GM21737 (cell line): ENCODE measurements around the gene SLC4A8.

Experiments
- ATAC-seq: cut with Tn5 transposase; IDR thresholded peaks from one replicate; pipeline ENCODE4 v1.9.1; 2021; ENCODE audit warnings: mild to moderate bottlenecking, moderate library complexity; ENCODE audit not compliant: unreplicated experiment

SLC4A8 gene

DNA sequence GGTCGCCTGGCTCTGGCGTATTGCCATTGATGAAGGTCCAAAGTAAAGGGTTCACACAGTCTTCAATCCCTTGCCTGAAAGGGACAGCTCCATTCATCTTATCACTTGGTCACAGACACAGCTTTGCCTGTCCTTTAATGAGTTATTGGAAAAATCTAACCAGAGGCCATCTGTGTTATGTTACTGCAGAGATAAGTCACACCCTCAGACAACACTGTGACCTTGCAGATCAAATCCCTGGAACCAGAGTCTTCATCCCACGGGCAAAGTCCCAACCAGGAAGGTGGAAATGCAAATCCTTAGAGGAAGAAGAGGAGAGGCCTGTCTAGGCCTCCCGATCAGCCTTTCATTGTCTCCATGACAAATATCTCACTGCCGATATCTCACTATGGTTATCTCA is 98.1 kb downstream of the SLC4A8 start:
- ATAC-seq = no peak

DNA sequence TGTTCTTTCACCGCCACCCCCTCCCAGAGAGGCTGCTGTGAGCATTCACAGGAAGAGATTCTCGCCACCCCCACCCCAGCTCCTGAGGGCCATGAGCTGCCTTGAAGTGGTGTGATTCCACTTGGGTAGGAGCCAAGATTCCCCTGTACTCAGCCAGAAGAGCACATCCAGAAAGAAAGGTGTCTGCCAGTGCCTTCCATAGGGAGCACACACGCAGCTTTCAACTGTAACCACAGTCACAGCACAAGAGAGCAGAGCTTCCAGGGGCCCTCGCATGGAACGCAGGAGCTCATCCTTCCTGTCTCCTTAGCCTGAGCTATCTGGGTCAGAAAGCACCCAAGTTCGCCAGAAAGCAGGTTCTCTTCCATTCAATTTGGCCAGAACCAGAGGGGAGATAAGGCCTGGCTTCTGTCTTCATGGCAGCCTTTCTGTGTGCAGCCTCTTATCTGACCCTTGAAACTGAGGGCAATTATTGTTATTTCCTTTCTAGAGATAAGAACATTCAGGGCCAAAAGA is 99.8 kb downstream of the SLC4A8 start:
- ATAC-seq = no peak

DNA sequence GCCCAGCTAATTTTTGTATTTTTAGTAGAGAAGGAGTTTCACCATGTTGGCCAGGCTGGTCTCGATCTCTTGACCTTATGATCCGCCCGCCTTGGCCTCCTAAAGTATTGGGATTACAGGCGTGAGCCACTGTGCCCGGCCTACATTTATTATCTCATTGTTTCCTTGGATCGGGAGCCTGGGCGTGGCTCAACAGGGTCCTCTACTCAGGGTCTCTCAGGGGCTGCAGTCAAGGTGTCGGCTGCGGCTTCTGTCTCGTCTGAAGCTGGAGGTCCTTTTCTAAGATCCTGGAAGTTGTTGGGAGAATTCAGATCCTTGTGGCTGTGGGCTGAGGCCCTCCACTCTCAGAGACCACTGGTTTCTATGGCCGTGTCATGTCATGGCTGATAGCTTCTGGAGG is 100.9 kb downstream of the SLC4A8 start:
- no peak for ATAC-seq

DNA sequence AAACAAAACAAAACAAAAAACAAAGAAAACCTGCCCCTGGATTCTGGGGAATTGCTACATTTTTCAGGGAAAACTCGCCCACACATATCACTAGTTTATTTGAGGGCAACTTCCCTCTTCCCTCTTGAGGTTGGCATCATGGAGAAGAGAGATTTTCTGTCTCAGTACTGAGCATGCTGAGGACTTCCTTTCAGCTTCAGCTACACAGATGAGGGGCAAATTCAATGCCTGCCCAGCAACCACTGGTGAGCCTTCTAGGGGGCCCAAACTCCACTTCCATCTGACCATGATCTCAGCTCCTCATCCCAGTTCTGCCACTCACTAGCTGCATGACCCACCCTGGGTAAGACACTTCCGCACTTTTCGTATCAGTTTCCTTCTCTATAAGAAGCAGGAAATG is 103.3 kb downstream of the SLC4A8 start:
- ATAC-seq = no peak

DNA sequence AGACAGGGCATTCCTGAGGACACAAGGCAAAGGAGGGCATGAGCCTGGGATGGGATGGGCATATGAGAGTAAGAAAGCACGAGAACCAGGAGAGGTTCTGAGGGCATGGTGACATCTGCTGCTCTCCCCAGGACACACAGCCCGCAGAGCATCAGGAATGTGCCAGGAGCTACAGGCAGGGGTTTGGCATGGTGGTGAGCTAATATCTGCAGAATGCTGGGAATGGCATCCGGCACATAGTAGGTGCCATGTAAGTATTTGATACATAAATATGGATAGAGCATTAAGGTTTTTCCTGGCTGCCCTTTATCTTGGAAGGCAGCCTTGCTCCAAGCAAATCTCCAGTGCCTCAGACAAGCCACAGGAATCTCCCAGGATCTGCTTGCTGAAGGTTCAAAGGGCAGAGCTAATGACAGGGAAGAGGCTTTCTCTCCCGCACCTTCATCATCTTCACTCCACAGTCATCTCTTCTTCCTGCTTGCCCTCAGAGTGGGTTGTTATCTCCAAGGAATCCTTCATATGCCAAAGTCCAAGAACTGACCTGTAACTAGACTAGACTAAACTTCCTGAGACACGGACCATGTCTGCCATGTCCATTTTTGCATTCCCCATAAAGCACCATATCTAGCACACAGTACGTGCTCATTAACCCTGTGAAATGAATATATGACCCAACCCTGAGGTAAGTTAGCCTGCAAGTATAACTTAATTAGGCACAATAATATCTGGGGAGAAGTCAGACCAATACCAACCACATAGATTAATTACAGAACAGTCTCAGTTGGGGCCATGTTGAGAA is 104.4 kb downstream of the SLC4A8 start:
- no peak for ATAC-seq

DNA sequence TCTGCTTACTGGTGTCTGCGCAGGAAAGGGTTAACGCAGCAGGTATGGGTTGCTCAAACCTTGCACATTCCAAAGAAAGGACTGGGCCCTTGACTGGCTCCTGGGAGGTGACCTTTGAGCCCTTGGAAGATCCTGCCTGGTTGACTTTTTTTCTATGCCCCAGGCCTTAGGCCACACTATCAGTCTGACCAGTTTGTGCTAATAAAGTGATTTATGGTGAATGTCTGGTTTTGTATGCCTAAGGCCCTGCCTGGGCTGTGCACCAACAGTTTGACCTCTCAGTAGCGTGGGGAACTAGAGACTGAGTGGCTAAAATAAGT is 105.0 kb downstream of the SLC4A8 start:
- no peak for ATAC-seq

DNA sequence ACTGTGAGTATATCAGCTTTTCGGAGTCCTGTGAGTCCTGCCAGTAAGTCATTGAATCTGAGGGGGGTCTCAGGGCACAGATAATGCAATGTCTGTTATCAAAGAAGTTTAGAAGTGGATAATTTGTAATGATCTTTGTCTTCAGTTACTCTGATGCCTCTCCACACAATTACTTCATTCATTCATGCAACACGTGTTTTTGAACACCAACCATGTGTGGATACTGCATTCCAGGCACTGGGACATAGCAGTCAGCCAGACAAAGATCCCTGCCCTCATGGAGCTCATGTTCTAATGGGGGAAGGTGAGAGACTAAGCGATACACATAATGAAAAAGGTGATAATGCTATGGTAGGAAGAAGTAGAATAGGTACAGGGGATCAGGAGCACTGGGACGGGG is 105.6 kb downstream of the SLC4A8 start:
- ATAC-seq = no peak

DNA sequence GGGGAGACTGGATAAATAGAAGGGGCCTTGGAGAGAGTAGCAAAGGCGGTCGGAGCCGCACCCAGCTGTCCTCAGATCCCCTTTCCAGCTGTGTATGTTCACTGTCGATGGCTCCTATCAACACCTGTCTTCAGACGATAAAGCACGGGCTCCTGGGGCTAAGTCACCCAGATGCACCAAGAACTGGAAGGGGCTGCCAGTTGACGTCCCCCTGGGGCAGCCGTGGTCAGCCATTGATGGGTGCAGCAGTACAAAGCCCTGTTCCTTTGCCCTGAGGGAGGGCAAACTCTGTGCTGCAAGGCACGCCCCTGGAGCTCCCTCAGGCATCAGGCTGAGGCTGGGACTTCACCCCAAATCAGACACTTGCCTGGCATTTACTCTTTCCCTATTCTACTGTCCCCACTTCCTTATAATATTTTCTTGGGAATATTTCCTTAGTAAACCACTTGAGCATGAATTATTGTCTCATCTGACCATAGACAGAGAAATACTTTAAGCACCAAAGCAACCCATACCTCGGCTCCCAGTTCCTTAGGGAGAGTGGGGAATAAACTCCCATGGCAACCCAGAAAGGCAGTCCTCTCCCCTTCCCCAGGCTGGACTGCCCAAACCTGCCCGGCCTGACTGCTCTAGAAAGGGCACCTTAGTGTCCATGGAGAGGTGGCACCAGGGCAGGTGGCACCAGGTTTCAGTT is 106.8 kb downstream of the SLC4A8 start:
- no peak for ATAC-seq

DNA sequence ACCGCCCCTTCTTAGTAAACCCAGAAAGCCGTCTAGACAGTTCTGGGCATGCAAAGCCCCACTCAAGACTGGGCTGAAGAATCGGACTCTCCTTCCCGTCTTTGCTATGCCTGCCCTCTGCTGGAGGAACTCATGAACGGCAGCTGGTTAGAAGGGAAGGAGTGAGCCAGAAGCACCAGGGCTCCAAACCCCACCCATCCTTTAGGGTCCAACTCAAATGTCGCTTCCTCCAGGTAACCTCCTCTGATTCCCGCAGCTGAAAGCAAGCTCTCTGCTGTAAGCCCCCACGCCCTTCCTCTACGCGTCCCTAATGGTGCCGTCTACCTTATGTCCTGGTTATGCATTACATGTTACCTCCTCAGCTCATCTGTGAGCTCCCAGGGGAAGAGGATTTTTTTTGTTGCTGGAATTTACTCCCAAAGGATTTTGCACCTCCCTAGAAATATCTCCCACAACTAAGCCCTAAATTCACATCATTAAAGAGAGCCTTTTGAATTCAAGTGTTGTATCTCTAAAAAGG is 107.4 kb downstream of the SLC4A8 start:
- peak; percentile 80 for ATAC-seq

DNA sequence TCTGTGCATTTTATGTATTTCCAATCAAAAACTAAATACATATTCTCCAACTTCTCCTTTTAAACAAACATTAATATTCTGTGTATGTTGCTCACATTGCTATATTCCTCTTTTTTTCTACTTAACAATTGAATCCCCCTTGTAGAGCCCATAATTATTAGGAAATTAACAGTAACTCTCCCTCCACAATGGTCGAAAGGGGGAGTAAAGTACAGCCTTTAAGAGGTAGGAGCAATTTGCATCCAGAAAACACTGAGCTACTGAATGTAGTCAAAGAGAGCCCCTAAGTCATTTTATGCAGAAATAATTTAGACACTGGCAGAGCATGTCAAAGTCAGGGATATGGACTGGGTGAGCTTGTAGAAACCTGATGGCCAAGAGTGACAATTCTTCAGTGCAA is 109.2 kb downstream of the SLC4A8 start:
- ATAC-seq = no peak

DNA sequence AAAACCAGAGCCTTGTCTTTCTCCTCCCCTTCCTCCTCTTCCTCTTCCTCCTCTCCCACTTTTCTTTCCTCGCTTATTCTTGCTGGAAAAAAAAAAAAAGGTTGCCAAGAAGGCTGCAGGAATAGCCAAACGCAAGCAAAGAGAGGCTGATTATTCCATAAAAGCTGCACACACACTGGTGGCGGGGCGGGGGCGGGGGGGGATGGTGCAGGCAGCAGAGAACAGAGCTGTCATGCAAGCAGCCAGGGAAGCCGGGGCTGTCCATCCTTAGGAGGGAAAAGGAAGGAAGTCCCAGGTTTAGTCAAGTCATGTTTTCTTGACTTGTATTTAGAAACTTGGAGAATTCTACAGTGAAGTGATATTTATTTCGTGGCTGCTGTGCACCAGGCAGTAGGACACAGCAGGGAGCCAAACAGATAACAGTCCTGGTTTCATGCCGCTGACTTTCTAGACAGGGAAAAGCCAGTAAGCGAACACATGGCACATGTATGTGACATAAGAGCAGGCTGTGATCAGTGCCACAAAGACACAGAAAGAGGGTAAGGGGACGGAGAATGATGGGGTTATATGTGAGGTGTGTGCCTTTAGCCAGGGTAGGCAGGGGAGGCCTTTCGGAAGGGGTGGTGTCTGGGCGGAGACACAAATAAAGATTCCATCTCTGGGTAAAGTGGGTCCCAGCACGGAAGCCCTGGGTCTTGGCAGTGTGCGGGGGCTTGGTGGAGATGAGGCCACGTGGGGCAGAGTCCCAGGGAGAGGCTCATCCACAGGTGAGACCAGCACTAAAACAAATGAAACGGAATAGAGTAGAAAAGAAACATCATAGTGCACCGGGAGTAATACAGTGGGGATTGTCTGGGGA is 109.8 kb downstream of the SLC4A8 start:
- no peak for ATAC-seq

DNA sequence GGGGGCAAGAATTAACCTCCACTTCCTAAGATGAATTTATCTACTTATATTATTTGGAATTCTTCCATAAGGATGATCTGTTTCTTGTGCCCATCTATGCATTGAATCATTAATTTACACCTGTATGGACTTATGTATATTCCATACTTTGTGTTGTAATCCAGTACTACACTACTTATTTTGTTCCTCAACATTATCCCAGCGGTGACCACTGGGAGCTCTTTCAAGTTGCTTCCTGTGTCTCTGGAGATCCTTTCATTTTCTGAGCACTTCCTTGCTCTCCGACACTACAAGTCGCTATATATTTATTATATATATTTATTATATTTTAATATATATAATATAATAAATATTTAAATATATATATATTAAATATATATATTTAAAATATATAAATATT is 111.5 kb downstream of the SLC4A8 start:
- no peak for ATAC-seq

DNA sequence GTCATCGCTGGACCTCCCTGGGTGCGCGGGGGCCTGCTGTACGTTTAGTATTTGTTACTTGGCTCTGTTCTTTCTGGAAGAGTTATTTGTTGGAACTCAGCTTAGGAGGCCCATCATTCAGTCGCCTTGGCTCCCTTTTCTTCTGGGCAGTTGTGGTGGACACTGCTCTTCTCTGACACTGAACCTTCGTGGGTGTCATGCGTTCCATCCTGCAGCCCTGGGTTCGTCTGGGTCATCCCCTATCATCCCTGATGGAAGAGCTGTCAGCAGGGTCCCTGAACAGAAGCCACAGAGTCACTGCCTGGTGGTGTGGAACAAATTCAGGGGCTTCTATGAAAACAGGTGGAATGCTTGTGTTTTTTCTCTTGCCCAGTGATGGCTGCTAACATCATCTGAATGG is 113.5 kb downstream of the SLC4A8 start:
- no peak for ATAC-seq

DNA sequence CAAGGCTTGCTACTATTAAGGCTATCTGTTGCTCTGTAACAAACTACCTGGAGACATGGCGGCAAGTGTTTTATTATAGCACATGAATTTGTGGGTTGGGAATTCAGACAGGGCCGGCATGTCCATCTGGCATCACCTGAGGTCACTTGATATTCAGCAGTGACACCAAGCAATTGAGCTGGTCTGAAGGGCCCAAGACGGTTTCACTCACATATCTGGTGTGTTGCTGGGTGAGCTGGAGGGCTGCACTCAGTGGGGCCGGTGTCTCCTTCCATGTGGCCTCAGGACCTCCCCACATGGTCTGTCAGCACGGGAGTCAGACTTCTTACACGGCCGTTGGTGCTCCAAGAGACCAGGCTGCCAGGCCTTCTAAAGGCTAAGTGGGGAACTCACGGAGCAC is 114.0 kb downstream of the SLC4A8 start:
- ATAC-seq = no peak

DNA sequence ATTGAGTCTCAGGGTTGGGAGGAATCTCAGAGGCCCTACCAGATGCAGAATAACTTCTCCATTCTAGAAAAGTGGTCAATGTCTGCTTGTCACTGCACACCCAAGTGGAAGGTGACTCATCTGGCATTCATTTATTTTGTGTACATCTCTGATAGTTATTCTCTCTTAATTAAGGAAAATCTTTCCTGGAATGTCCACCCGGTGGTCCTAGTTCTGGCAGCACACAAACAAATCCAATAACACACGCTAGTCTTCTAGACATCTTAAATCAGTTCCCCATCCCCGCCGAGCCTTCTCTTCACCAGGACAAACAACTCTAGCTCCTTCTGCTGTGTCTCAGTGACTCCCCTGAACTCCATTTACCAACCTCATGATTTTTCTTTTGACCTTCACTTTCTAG is 116.4 kb downstream of the SLC4A8 start:
- ATAC-seq = no peak

DNA sequence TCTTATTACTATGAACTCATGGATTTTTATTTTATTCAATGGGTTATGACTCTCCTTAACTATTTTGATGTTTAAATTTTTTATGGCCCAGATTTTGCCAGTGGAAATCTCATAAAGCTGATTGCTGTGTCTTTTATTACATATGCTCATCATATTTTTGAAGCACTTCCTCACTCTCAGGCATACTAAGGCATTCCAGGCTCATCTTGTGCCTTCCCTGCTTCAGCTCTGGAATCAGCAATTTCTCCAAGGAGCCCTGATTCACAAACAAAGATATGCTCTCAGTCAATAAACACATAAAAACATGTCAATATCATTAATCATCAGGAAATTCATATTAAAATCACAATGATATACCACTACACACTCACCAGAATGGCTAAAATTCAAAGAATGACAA is 121.5 kb downstream of the SLC4A8 start:
- no peak for ATAC-seq

DNA sequence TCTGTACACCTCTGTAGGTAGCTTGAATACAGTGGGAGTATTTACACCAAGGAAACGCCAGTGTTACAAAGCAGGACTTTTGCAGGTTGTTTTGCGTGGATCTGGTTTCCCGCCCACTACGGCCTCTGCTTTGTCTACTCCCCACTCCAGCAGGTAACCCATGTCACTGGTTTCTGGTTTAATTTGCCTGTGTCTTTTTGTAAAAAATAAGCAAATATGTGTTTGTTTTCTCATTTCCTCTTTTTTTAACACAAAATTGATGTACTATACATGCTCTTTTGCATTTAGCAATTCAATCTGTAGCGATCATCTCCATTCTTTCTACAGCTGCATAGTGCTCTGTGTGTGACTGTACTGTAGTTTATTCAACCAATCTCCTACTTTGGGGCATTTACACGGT is 123.0 kb downstream of the SLC4A8 start:
- no peak for ATAC-seq

DNA sequence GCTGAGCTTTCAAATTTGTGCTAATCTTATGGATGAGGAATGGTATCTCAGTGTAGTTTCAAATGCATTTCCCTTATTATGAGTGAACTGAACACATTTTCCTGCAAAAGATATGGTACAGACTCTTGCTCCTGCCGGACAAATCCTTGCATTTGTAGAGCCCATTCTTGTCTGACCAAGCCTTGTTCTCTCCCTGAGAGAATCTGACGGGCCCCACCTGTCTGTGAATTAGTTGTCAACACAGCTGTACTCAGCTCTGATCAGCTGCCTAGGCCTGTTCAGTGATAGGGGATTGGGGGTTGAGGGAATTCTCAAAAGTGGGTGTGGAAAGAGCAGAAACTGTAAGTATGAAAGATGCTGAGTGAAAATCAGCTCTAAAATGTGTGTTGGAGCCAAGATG is 123.6 kb downstream of the SLC4A8 start:
- ATAC-seq = no peak

DNA sequence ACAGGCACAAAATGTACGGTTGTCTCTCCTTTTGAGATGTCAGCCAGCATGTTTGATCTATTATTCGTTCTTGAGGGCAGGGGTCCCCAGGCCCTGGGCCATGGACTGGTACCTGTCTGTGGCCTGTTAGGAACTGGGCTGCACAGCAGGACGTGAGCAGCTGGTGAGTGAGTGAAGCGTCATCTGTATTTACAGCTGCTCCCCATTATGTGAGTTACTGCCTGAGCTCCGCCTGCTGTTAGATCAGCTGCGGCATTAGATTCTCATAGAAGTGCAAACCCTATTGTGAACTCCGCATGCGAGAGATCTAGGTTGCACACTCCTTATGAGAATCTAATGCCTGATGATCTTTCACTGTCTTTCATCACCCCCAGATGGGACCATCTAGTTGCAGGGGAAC is 125.0 kb downstream of the SLC4A8 start:
- ATAC-seq = no peak
